Measurements from ENCODE around the gene THAP4. TPM values are rescaled to one million over a fixed set of nuclear protein-coding genes. Genes with fewer than 3 reads are reported as not detected.

Gene THAP4
- total RNA-seq, 1 experiment from 2014 or later = 71.2 TPM

GRCh38 chr2:241619597-241620418 lies 17.1 kb downstream of the THAP4 start (continued):
- TF ChIP-seq ZBTB33 (IDR thresholded peaks at IDR 0.05; ENCODE audit: extremely low read depth, insufficient replicate concordance, low read length) = no peak
- no peak for TF ChIP-seq EZH2 (IDR thresholded peaks at IDR 0.05)
- no peak for TF ChIP-seq CEBPB (IDR thresholded peaks at IDR 0.05; ENCODE audit: low read depth)
- TF ChIP-seq POLR2A (IDR thresholded peaks at IDR 0.05; ENCODE audit: borderline replicate concordance, extremely low read depth, insufficient read depth, insufficient read length) = no peak
- no peak for TF ChIP-seq YY1 (IDR thresholded peaks at IDR 0.05; ENCODE audit: extremely low read depth, insufficient replicate concordance, low read depth, low read length)
- no peak for TF ChIP-seq TCF7L2 (IDR thresholded peaks at IDR 0.05; ENCODE audit: borderline replicate concordance, extremely low read depth, insufficient read depth, insufficient read length)
- TF ChIP-seq ZFX (IDR thresholded peaks at IDR 0.05) = no peak
- no peak for TF ChIP-seq ZNF274 (IDR thresholded peaks at IDR 0.05; ENCODE audit: low read depth, low read length)
- no peak for TF ChIP-seq ATF3 (IDR thresholded peaks at IDR 0.05)
- no peak for TF ChIP-seq EZH2phosphoT487 (IDR thresholded peaks at IDR 0.05; ENCODE audit: borderline replicate concordance)
- no peak for TF ChIP-seq SRF (IDR thresholded peaks at IDR 0.05; ENCODE audit: low read depth)
- TF ChIP-seq FOSL1 (IDR thresholded peaks at IDR 0.05; ENCODE audit: low read depth) = no peak

- intact Hi-C loops (cut with micrococcal nuclease) = no loop called here
- Histone ChIP-seq H3K27ac (ENCODE audit: low read depth, low read length) (no peak overlapping the region), H3K4me2 (ENCODE audit: low read length) (no peak overlapping the region), H3K36me3 (ENCODE audit: control insufficient read depth in 1 of 2, insufficient read depth in 2 of 2, low read length in 2 of 2) (peaks cover 3 to 17% of the 10 kb centered on the region in 2 experiments; a peak in 2 of 4 replicates), H3K9me3 (ENCODE audit: control insufficient read depth in 1 of 2, insufficient read depth in 1 of 2, low read depth in 1 of 2, low read length in 2 of 2) (no peaks in the 10 kb centered on the region), H3K9me2 (ENCODE audit: insufficient read depth) (no peaks in the 10 kb centered on the region), H3K4me1 (ENCODE audit: control insufficient read depth in 1 of 2, insufficient read depth in 2 of 2, low read length in 2 of 2) (peaks cover 0 to 35% of the 10 kb centered on the region in 2 experiments; a peak in 2 of 4 replicates), H3K9ac (ENCODE audit: low read length) (no peak overlapping the region), H3K79me2 (ENCODE audit: insufficient read depth, low read length) (peaks cover 98% of the 10 kb centered on the region), H3K27me3 (ENCODE audit: insufficient read depth, low read length) (no peaks in the 10 kb centered on the region), H3K4me3 (replicated peaks in 1 of 2; ENCODE audit: low read depth in 1 of 2, low read length in 2 of 2) (no peak overlapping the region), H2AFZ (ENCODE audit: low read depth, low read length, poor library complexity, severe bottlenecking) (no peak overlapping the region), H4K20me1 (ENCODE audit: insufficient read depth) (peaks cover 19% of the 10 kb centered on the region; the same call in 1 of the 2 replicates)
- DNase-seq (ENCODE audit: low read depth, low spot score) (no peak), ATAC-seq (no peak)
- no TSS peak for BruUV-seq (replicated peaks)
- RAD21 ChIA-PET (ENCODE audit: low non-redundant PET in 1 of 2, low total read pairs in 2 of 2, uncharacterized antibody in 2 of 2, unreplicated experiment in 2 of 2) = no interaction called here
- CTCF ChIA-PET = no interaction called here
- POLR2A ChIA-PET = no interaction called here
- TF ChIP-seq JUND (IDR thresholded peaks at IDR 0.05) (no peak), SP1 (IDR thresholded peaks at IDR 0.05; ENCODE audit: low read depth) (no peak), EGR1 (IDR thresholded peaks at IDR 0.05; ENCODE audit: low read depth) (no peak), ATF3 (IDR thresholded peaks at IDR 0.05) (no peak)
Measured at GRCh38 chr2:241618829-241619228, 18.1 kb downstream of the THAP4 start.

All from HCT116 (cell line).